HG02884 (cell line): ENCODE data around the gene NDFIP1.
"Not testable (repeated sequence)": the region's sequence is repeated elsewhere in the genome, so short reads cannot be mapped to it uniquely, and the experiment has no call there.

ENCODE experiments used
- ATAC-seq: cut with Tn5 transposase; IDR thresholded peaks from one replicate; pipeline ENCODE4 v1.9.1; 2021; ENCODE audit warnings: mild to moderate bottlenecking, moderate library complexity; ENCODE audit not compliant: unreplicated experiment

Gene NDFIP1

GRCh38 chr5:142151436-142152383, 43.1 kb downstream of the NDFIP1 start:
- ATAC-seq, result no peak

- no peak for ATAC-seq
Observed at GRCh38 chr5:142152384-142152732, 43.8 kb downstream of the NDFIP1 start.

- ATAC-seq, result no peak
Observed at GRCh38 chr5:142153674-142154448, 45.3 kb downstream of the NDFIP1 start.

- ATAC-seq, result not testable (repeated sequence)
Observed at GRCh38 chr5:142154449-142154841, 45.9 kb downstream of the NDFIP1 start.

- no peak for ATAC-seq
Observed at GRCh38 chr5:142156839-142157463, 48.4 kb downstream of the NDFIP1 start.

- ATAC-seq, result no peak
Observed at GRCh38 chr5:142159354-142159753, 50.8 kb downstream of the NDFIP1 start.

GRCh38 chr5:142164315-142164714, 55.7 kb downstream of the NDFIP1 start:
- ATAC-seq, result no peak

GRCh38 chr5:142166754-142167153, 58.2 kb downstream of the NDFIP1 start:
- no peak for ATAC-seq

- no peak for ATAC-seq
Observed at GRCh38 chr5:142167458-142167857, 58.9 kb downstream of the NDFIP1 start.

GRCh38 chr5:142168365-142168764, 59.8 kb downstream of the NDFIP1 start:
- no peak for ATAC-seq

GRCh38 chr5:142170254-142170953, 61.8 kb downstream of the NDFIP1 start:
- no peak for ATAC-seq

- ATAC-seq, result no peak
Observed at GRCh38 chr5:142171270-142171669, 62.7 kb downstream of the NDFIP1 start.

- no peak for ATAC-seq
Observed at GRCh38 chr5:142175039-142175438, 66.5 kb downstream of the NDFIP1 start.

- no peak for ATAC-seq
Observed at GRCh38 chr5:142175461-142176142, 67.0 kb downstream of the NDFIP1 start.

- no peak for ATAC-seq
Observed at GRCh38 chr5:142176255-142176654, 67.7 kb downstream of the NDFIP1 start.

GRCh38 chr5:142178651-142179050, 70.1 kb downstream of the NDFIP1 start:
- no peak for ATAC-seq

- no peak for ATAC-seq
Observed at GRCh38 chr5:142179776-142180387, 71.3 kb downstream of the NDFIP1 start.

- no peak for ATAC-seq
Observed at GRCh38 chr5:142181096-142181495, 72.5 kb downstream of the NDFIP1 start.

GRCh38 chr5:142181547-142182163, 73.1 kb downstream of the NDFIP1 start:
- ATAC-seq, result no peak
